ENCODE measurements around the gene HSPA12B.

HSPA12B gene

DNA sequence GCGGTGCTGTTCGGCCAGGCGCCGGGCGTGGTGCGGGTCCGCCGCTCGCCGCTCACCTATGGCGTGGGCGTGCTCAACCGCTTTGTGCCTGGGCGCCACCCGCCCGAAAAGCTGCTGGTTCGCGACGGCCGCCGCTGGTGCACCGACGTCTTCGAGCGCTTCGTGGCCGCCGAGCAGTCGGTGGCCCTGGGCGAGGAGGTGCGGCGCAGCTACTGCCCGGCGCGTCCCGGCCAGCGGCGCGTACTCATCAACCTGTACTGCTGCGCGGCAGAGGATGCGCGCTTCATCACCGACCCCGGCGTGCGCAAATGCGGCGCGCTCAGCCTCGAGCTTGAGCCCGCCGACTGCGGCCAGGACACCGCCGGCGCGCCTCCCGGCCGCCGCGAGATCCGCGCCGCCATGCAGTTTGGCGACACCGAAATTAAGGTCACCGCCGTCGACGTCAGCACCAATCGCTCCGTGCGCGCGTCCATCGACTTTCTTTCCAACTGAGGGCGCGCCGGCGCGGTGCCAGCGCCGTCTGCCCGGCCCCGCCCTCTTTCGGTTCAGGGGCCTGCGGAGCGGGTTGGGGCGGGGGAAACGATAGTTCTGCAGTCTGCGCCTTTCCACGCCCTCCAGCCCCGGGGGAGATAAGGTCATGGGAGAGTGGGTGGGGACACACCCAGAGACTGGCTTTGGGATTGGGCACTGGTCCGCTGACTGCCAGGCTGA lies 19.3 kb downstream of the HSPA12B start:
- no peak for ATAC-seq
- no peak for TF ChIP-seq ZNF70 (CRISPR knock-in tag; IDR thresholded peaks at IDR 0.05)
- TF ChIP-seq TSHZ2 (CRISPR knock-in tag; IDR thresholded peaks at IDR 0.05): no peak
- TF ChIP-seq PATZ1 (CRISPR knock-in tag; IDR thresholded peaks at IDR 0.05; ENCODE audit: borderline replicate concordance): no peak
- TF ChIP-seq GLIS3 (CRISPR knock-in tag; IDR thresholded peaks at IDR 0.05): no peak
- no peak for TF ChIP-seq ZNF565 (CRISPR knock-in tag; conservative IDR thresholded peaks at IDR 0.05; ENCODE audit: low read depth)
- TF ChIP-seq OSR1 (CRISPR knock-in tag; IDR thresholded peaks at IDR 0.05): no peak
- TF ChIP-seq ESRRG (CRISPR knock-in tag; IDR thresholded peaks at IDR 0.05): no peak
- no peak for TF ChIP-seq RARB (CRISPR knock-in tag; IDR thresholded peaks at IDR 0.05)

GRCh38 chr20:3752386-3752759 lies 19.9 kb downstream of the HSPA12B start:
- ATAC-seq: no peak
- TF ChIP-seq, protein P1, sequence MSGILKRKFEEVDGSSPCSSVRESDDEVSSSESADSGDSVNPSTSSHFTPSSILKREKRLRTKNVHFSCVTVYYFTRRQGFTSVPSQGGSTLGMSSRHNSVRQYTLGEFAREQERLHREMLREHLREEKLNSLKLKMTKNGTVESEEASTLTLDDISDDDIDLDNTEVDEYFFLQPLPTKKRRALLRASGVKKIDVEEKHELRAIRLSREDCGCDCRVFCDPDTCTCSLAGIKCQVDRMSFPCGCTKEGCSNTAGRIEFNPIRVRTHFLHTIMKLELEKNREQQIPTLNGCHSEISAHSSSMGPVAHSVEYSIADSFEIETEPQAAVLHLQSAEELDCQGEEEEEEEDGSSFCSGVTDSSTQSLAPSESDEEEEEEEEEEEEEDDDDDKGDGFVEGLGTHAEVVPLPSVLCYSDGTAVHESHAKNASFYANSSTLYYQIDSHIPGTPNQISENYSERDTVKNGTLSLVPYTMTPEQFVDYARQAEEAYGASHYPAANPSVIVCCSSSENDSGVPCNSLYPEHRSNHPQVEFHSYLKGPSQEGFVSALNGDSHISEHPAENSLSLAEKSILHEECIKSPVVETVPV (CRISPR knock-in tag; IDR thresholded peaks at IDR 0.05): no peak
- TF ChIP-seq ZNF565 (CRISPR knock-in tag; conservative IDR thresholded peaks at IDR 0.05; ENCODE audit: low read depth) (no peak), BACH2 (CRISPR knock-in tag; IDR thresholded peaks at IDR 0.05; ENCODE audit: borderline replicate concordance) (no peak), CSDC2 (CRISPR knock-in tag; IDR thresholded peaks at IDR 0.05) (no peak), ARNTL (CRISPR knock-in tag; IDR thresholded peaks at IDR 0.05; ENCODE audit: borderline replicate concordance, low read depth) (no peak), ZC3H10 (CRISPR knock-in tag; IDR thresholded peaks at IDR 0.05) (no peak), POU6F1 (CRISPR knock-in tag; IDR thresholded peaks at IDR 0.05; ENCODE audit: borderline replicate concordance, low read depth) (no peak), PATZ1 (CRISPR knock-in tag; IDR thresholded peaks at IDR 0.05; ENCODE audit: borderline replicate concordance) (no peak), ZNF8 (CRISPR knock-in tag; IDR thresholded peaks at IDR 0.05) (no peak), TSHZ2 (CRISPR knock-in tag; IDR thresholded peaks at IDR 0.05) (no peak), GLIS3 (CRISPR knock-in tag; IDR thresholded peaks at IDR 0.05) (no peak), OSR1 (CRISPR knock-in tag; IDR thresholded peaks at IDR 0.05) (no peak), ZNF70 (CRISPR knock-in tag; IDR thresholded peaks at IDR 0.05) (no peak), RARB (CRISPR knock-in tag; IDR thresholded peaks at IDR 0.05) (no peak), ZFP3 (CRISPR knock-in tag; IDR thresholded peaks at IDR 0.05) (no peak), TCF4 (CRISPR knock-in tag; IDR thresholded peaks at IDR 0.05; ENCODE audit: borderline replicate concordance) (no peak), SNAI2 (CRISPR knock-in tag; IDR thresholded peaks at IDR 0.05) (no peak)
- TF ChIP-seq, protein P2, sequence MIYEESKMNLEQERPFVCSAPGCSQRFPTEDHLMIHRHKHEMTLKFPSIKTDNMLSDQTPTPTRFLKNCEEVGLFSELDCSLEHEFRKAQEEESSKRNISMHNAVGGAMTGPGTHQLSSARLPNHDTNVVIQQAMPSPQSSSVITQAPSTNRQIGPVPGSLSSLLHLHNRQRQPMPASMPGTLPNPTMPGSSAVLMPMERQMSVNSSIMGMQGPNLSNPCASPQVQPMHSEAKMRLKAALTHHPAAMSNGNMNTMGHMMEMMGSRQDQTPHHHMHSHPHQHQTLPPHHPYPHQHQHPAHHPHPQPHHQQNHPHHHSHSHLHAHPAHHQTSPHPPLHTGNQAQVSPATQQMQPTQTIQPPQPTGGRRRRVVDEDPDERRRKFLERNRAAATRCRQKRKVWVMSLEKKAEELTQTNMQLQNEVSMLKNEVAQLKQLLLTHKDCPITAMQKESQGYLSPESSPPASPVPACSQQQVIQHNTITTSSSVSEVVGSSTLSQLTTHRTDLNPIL (CRISPR knock-in tag; IDR thresholded peaks at IDR 0.05; ENCODE audit: low read depth): no peak

Data from SK-N-SH treated with all-trans-retinoic acid at 6 μM for 48 hours (cell line).